Neuronal stem cell (in vitro differentiated cells): ENCODE data around the gene WBP4.

Source experiments
- DNase-seq: peaks from one replicate; pipeline ENCODE4 v3.0.0-alpha.2; 2013; ENCODE audit warnings: low spot score
- H2AFZ ChIP-seq: one replicate; pipeline ENCODE4 v1.6.1; 2013; ENCODE audit warnings: mild to moderate bottlenecking, low read length, inconsistent platforms
- H2AK5ac ChIP-seq: 2 replicates; pipeline ENCODE4 v1.6.1; 2013; ENCODE audit warnings: low read depth, mild to moderate bottlenecking, inconsistent platforms, low read length, moderate library complexity, mixed read lengths
- H2BK120ac ChIP-seq: 2 replicates; pipeline ENCODE4 v1.6.1; 2013; ENCODE audit warnings: low read depth, mild to moderate bottlenecking, inconsistent platforms, low read length, moderate library complexity, mixed read lengths
- H2BK12ac ChIP-seq: one replicate; pipeline ENCODE4 v1.6.1; 2013; ENCODE audit warnings: low read length, inconsistent platforms
- H2BK15ac ChIP-seq: 2 replicates; pipeline ENCODE4 v1.6.1; 2013; ENCODE audit warnings: mild to moderate bottlenecking, low read length, inconsistent platforms, mixed read lengths
- H2BK5ac ChIP-seq: one replicate; pipeline ENCODE4 v1.6.1; 2013; ENCODE audit warnings: inconsistent platforms, mild to moderate bottlenecking, low read length, moderate library complexity
- H3K14ac ChIP-seq: one replicate; pipeline ENCODE4 v1.6.1; 2013; ENCODE audit warnings: low read length, inconsistent platforms
- H3K18ac ChIP-seq: 2 replicates; pipeline ENCODE4 v1.6.1; 2013; ENCODE audit warnings: low read length, inconsistent platforms
- H3K23ac ChIP-seq: 2 replicates; pipeline ENCODE4 v1.6.1; 2013; ENCODE audit warnings: low read depth, mild to moderate bottlenecking, mixed read lengths, low read length, inconsistent platforms; ENCODE audit not compliant: poor library complexity
- H3K27ac ChIP-seq: replicated peaks from 3 replicates; pipeline ENCODE4 v1.5.1; 2013; ENCODE audit warnings: low read length, inconsistent platforms
- H3K27me3 ChIP-seq, 3 experiments: 2 replicates each; pipeline ENCODE4 v1.6.1; 2013; ENCODE audit warnings: low read length in 3 of 3, mild to moderate bottlenecking in 2 of 3, inconsistent platforms in 1 of 3, low read depth in 1 of 3, mixed read lengths in 1 of 3, moderate library complexity in 1 of 3; ENCODE audit not compliant: control insufficient read depth in 3 of 3, insufficient read depth in 3 of 3
- H3K36me3 ChIP-seq, 2 donors: replicated peaks in 1 of 2; 2 replicates each; pipeline ENCODE4 v1.6.1; 2013; ENCODE audit warnings: low read length in 2 of 2; ENCODE audit not compliant: control insufficient read depth in 2 of 2, insufficient read depth in 2 of 2
- H3K4ac ChIP-seq: 2 replicates; pipeline ENCODE4 v1.6.1; 2013; ENCODE audit warnings: inconsistent platforms, mild to moderate bottlenecking, low read length, moderate library complexity
- H3K4me1 ChIP-seq, 2 donors: 1 replicate in 1 of 2; 2 replicates in 1 of 2; pipeline ENCODE4 v1.6.1; 2013; ENCODE audit warnings: low read length in 2 of 2, low read depth in 1 of 2; ENCODE audit not compliant: control insufficient read depth in 2 of 2, insufficient read depth in 1 of 2
- H3K4me2 ChIP-seq: one replicate; pipeline ENCODE4 v1.6.1; 2013; ENCODE audit warnings: mild to moderate bottlenecking, low read length, inconsistent platforms; ENCODE audit not compliant: insufficient read depth, poor library complexity, severe bottlenecking
- H3K4me3 ChIP-seq, 2 donors: 2 replicates each; pipeline ENCODE4 v1.5.1; 2013; ENCODE audit warnings: low read length in 2 of 2, mild to moderate bottlenecking in 2 of 2, inconsistent platforms in 1 of 2, moderate library complexity in 1 of 2
- H3K79me1 ChIP-seq: one replicate; pipeline ENCODE4 v1.6.1; 2013; ENCODE audit warnings: low read depth, mild to moderate bottlenecking, inconsistent platforms, low read length, moderate library complexity
- H3K9ac ChIP-seq: one replicate; pipeline ENCODE4 v1.6.1; 2013; ENCODE audit warnings: mild to moderate bottlenecking, low read depth, low read length, inconsistent platforms; ENCODE audit not compliant: poor library complexity
- H3K9me3 ChIP-seq, 2 donors: replicated peaks in 1 of 2; 2 replicates each; pipeline versions ENCODE3 to v1.6.1; 2013; ENCODE audit warnings: low read length in 2 of 2, mild to moderate bottlenecking in 2 of 2, inconsistent platforms in 1 of 2, low read depth in 1 of 2, mixed read lengths in 1 of 2, moderate library complexity in 1 of 2; ENCODE audit not compliant: control insufficient read depth in 2 of 2, insufficient read depth in 1 of 2
- H4K8ac ChIP-seq: one replicate; pipeline ENCODE4 v1.6.1; 2013; ENCODE audit warnings: low read depth, mild to moderate bottlenecking, inconsistent platforms, low read length, moderate library complexity
- H4K91ac ChIP-seq: one replicate; pipeline ENCODE4 v1.6.1; 2013; ENCODE audit warnings: low read length, low read depth, mild to moderate bottlenecking, inconsistent platforms; ENCODE audit not compliant: poor library complexity
- WGBS, 2 donors: extraction: QIAGEN DNeasy Blood & Tissue Kit; methylation state at CpG; one replicate each; pipeline ENCODE4 v1.1.7; 2013; ENCODE audit warnings: missing lambda C conversion rate in 2 of 2, mixed read lengths in 1 of 2; ENCODE audit not compliant: insufficient read length in 2 of 2, insufficient replicate concordance in 1 of 2; ENCODE audit errors: extremely low coverage in 2 of 2; 5-methylcytosine and 5-hydroxymethylcytosine counted together

Gene WBP4

DNA sequence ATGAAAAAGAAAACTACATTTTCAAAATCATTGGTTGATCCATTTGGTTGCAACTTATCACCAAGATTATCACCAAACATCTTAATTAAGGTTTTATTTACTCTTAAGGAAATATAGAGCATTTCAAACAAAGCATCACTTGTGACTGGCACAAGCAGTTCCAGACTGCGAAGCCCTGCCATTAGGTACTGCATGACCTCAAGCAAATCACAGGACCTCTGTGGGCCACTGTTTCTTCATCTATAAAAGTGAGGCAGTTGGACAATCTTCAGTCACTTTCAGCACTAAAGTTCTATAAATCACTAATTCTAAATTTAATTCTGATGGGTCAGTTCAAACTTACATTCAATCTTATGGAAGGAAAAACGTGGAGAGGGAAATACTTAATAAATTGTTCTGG is 44.1 kb upstream of the WBP4 start:
- peaks cover 0 to 3% of the 10 kb centered on the region in 2 donors for H3K4me1 ChIP-seq

DNA sequence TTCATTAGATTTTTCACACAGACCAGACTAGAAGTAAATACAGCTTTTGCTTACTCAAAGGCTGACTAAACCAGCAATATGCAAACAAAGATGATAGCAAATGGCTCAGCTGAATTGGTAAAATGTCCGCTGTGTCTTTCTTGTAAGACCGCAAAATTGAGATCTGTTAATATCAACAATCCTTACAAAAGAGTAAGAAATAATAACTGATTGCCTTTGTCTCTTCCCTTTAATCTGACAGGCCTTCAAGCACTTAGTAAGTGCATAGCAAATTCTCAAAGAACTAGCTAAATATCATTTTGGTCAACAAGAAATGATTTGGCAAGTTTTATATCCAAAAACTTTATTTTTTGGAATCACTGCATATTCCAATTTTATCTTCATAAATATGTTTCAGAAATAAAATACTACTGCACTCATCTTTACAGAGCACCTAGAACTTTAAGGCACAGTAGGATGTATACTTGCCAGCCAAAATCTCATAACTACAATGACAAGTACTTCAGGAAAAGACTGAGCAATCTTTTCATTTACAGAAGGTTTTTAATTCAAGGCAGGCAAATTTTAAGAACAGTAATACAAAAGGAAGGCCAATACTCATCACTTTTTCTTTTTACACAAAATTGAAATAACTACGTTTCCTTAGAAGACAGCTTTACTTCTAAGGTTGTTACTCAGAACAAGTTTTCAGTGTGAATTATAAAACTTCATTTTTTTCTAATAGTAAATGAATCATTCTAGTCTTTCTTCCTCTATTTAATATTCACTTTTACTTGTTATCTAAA is 43.3 kb upstream of the WBP4 start:
- H4K8ac ChIP-seq = no peak overlapping the region
- H3K14ac ChIP-seq = no peak overlapping the region
- no peak overlapping the region for H2BK12ac ChIP-seq
- no peaks in the 10 kb centered on the region for H3K79me1 ChIP-seq
- H3K9ac ChIP-seq = no peak overlapping the region
- no peak overlapping the region for H3K23ac ChIP-seq
- H2BK5ac ChIP-seq = no peak overlapping the region
- DNase-seq = no peak
- no peak overlapping the region for H3K18ac ChIP-seq
- H2AFZ ChIP-seq = no peak overlapping the region
- H3K4me1 ChIP-seq = peaks cover 0 to 3% of the 10 kb centered on the region in 2 donors
- no peak overlapping the region for H3K4ac ChIP-seq
- H3K4me2 ChIP-seq = no peak overlapping the region
- H4K91ac ChIP-seq = no peak overlapping the region
- no peak overlapping the region for H3K4me3 ChIP-seq
- no peaks in the 10 kb centered on the region for H3K27me3 ChIP-seq
- WGBS, 2 donors = no CpG with 5 or more reads among the region's 3 CpGs
- no peaks in the 10 kb centered on the region for H3K9me3 ChIP-seq
- no peak overlapping the region for H2BK120ac ChIP-seq
- H2BK15ac ChIP-seq = no peak overlapping the region
- no peaks in the 10 kb centered on the region for H3K36me3 ChIP-seq
- no peak overlapping the region for H2AK5ac ChIP-seq
- H3K27ac ChIP-seq = no peak overlapping the region

More for the DNA sequence above, 44.1 kb upstream of the WBP4 start:
- Histone ChIP-seq H4K8ac (no peak overlapping the region), H2BK120ac (no peak overlapping the region), H3K23ac (no peak overlapping the region), H3K79me1 (no peaks in the 10 kb centered on the region), H3K27me3 (no peaks in the 10 kb centered on the region), H3K4me3 (no peak overlapping the region), H3K14ac (no peak overlapping the region), H3K9me3 (no peaks in the 10 kb centered on the region), H3K9ac (no peak overlapping the region), H3K4ac (no peak overlapping the region), H2AFZ (no peak overlapping the region), H2BK5ac (no peak overlapping the region), H4K91ac (no peak overlapping the region), H2AK5ac (no peak overlapping the region), H3K36me3 (no peaks in the 10 kb centered on the region), H3K27ac (no peak overlapping the region), H3K18ac (no peak overlapping the region), H3K4me2 (no peak overlapping the region), H2BK12ac (no peak overlapping the region), H2BK15ac (no peak overlapping the region)
- DNase-seq = no peak
- WGBS, 2 donors = no CpG with 5 or more reads among the region's 2 CpGs

DNA sequence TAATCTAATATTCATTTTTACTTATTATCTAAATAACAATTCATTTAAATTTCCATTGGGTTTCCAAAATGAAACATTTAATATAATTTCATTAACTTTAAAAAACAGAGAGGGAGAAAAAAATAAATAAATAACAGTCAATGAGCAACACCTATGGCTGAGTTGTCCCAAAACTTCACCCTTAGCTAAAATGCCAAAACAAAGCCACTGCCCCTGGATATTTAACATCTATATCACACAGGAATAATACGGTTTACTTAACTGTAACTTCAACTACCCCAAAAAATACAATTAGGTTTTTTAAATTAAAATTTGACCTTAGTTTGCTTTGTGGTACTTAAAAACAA is 42.7 kb upstream of the WBP4 start:
- DNase-seq = no peak
- Histone ChIP-seq H2AFZ (no peak overlapping the region), H3K79me1 (no peaks in the 10 kb centered on the region), H3K4me3 (no peak overlapping the region), H2AK5ac (no peak overlapping the region), H3K23ac (no peak overlapping the region), H3K4me2 (no peak overlapping the region), H3K4me1 (peaks cover 0 to 3% of the 10 kb centered on the region in 2 donors), H3K9me3 (no peaks in the 10 kb centered on the region), H3K36me3 (no peaks in the 10 kb centered on the region), H4K8ac (no peak overlapping the region), H3K27ac (no peak overlapping the region), H3K4ac (no peak overlapping the region), H3K27me3 (no peaks in the 10 kb centered on the region), H3K14ac (no peak overlapping the region), H3K9ac (no peak overlapping the region), H4K91ac (no peak overlapping the region), H2BK12ac (no peak overlapping the region), H3K18ac (no peak overlapping the region), H2BK5ac (no peak overlapping the region), H2BK120ac (no peak overlapping the region), H2BK15ac (no peak overlapping the region)
- WGBS, 2 donors = no CpG with 5 or more reads among the region's 1 CpG

DNA sequence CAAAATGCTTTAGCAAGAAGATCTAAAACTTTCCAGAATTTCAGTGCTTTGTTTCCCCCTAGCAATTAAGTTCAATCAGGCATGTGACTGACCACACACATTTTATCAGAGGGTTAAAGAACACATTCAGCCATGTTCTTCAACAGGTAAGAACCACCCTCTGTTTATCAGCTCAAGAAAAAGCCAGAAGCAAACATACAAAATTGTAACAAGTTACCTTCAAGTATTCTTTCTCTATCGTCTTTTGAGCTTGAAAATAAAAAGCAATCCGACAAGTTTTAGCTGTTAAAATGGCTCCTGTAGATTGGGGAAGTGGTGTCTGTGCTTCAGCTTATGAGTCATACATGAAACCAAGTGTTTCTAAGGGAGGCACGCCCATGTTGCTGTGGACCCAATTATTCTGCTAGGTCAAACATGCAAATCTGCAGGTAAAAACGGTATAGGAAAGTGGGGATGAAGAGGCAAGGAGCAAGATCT is 42.3 kb upstream of the WBP4 start, which contains the start of gene ELF1:
Gene ELF1 (minus strand): TSS at position 306 of the 477 bp plus-strand sequence. CDS start 37,262 bp downstream, outside the sequence.
- Histone ChIP-seq H3K9ac (no peak within 1 kb of the TSS), H3K23ac (no peak within 1 kb of the TSS), H3K79me1 (no peaks in the 10 kb centered on the region), H4K91ac (no peak within 1 kb of the TSS), H3K4me3 (no peak within 1 kb of the TSS), H3K27ac (no peak within 1 kb of the TSS), H3K9me3 (no peaks in the 10 kb centered on the region), H3K18ac (no peak within 1 kb of the TSS), H2BK120ac (no peak within 1 kb of the TSS), H2BK15ac (no peak within 1 kb of the TSS), H3K4me1 (peaks cover 0 to 3% of the 10 kb centered on the region in 2 donors), H2AFZ (no peak within 1 kb of the TSS), H2BK5ac (no peak within 1 kb of the TSS), H3K4me2 (no peak within 1 kb of the TSS), H2AK5ac (no peak within 1 kb of the TSS), H2BK12ac (no peak within 1 kb of the TSS), H3K14ac (no peak within 1 kb of the TSS), H3K36me3 (no peaks in the 10 kb centered on the region), H4K8ac (no peak within 1 kb of the TSS), H3K4ac (no peak within 1 kb of the TSS), H3K27me3 (no peaks in the 10 kb centered on the region)
- no peak for DNase-seq
- no CpG with 5 or more reads among the region's 4 CpGs for WGBS, 2 donors
